ENCODE data around the gene GRAMD1B.
A peak's percentile ranks its signal among the peaks of the same experiment; 100 is the strongest.

The GRAMD1B gene

GRCh38 chr11:123429913-123430720 is at the start of gene GRAMD1B:
GRAMD1B (plus strand) TSS chr11:123430269; CDS start chr11:123430793, 524 bp downstream.
- peak; percentile 37 to 77 (median 42) for DNase-seq (ENCODE audit: low read depth in 3 of 3)

GRCh38 chr11:123381149-123381548 is 48.9 kb upstream of the GRAMD1B start:
- DNase-seq (ENCODE audit: low read depth in 3 of 3): no peak

- DNase-seq (ENCODE audit: low read depth in 3 of 3): peak; percentile 31 to 59 (median 33)
These were observed 48.1 kb upstream of the GRAMD1B start for GRCh38 chr11:123381817-123382554.

- DNase-seq (ENCODE audit: low read depth in 3 of 3): peak in 1 of 3 experiments; percentile 5
These were observed 47.5 kb upstream of the GRAMD1B start for GRCh38 chr11:123382555-123383074.

- no peak for DNase-seq (ENCODE audit: low read depth in 3 of 3)
These were observed 46.0 kb upstream of the GRAMD1B start for GRCh38 chr11:123384116-123384515.

- DNase-seq (ENCODE audit: low read depth in 3 of 3): no peak
These were observed 43.1 kb upstream of the GRAMD1B start for GRCh38 chr11:123386796-123387510.

- DNase-seq (ENCODE audit: low read depth in 3 of 3): no peak
These were observed 41.4 kb upstream of the GRAMD1B start for GRCh38 chr11:123388640-123389039.

- no peak for DNase-seq (ENCODE audit: low read depth in 3 of 3)
These were observed 39.9 kb upstream of the GRAMD1B start for GRCh38 chr11:123390146-123390545.

GRCh38 chr11:123391646-123392348 is 38.3 kb upstream of the GRAMD1B start:
- DNase-seq (ENCODE audit: low read depth in 3 of 3): no peak

- no peak for DNase-seq (ENCODE audit: low read depth in 3 of 3)
These were observed 37.6 kb upstream of the GRAMD1B start for GRCh38 chr11:123392431-123392830.

GRCh38 chr11:123392844-123393243 is 37.2 kb upstream of the GRAMD1B start:
- DNase-seq (ENCODE audit: low read depth in 3 of 3): no peak

- DNase-seq (ENCODE audit: low read depth in 3 of 3): no peak
These were observed 36.6 kb upstream of the GRAMD1B start for GRCh38 chr11:123393312-123393927.

GRCh38 chr11:123404676-123405075 is 25.4 kb upstream of the GRAMD1B start:
- DNase-seq (ENCODE audit: low read depth in 3 of 3): no peak

- DNase-seq (ENCODE audit: low read depth in 3 of 3): no peak
These were observed 24.9 kb upstream of the GRAMD1B start for GRCh38 chr11:123405123-123405592.

- no peak for DNase-seq (ENCODE audit: low read depth in 3 of 3)
These were observed 23.5 kb upstream of the GRAMD1B start for GRCh38 chr11:123406441-123407129.

GRCh38 chr11:123407130-123407995 is 22.7 kb upstream of the GRAMD1B start:
- DNase-seq (ENCODE audit: low read depth in 3 of 3): peak in 2 of 3 experiments; percentile 37 to 41

GRCh38 chr11:123407996-123408597 is 22.0 kb upstream of the GRAMD1B start:
- DNase-seq (ENCODE audit: low read depth in 3 of 3): no peak

- DNase-seq (ENCODE audit: low read depth in 3 of 3): no peak
These were observed 21.2 kb upstream of the GRAMD1B start for GRCh38 chr11:123408619-123409455.

All from stimulated activated CD4-positive, alpha-beta T cell treated with anti-CD3 and anti-CD28 coated beads, TNF-alpha, amount 100 ng/mL, for 24 hours (primary cell).